Measurements from ENCODE around the gene ZNF202. TPM values are rescaled to one million over a fixed set of nuclear protein-coding genes. Genes with fewer than 3 reads are reported as not detected.

The ZNF202 gene
- total RNA-seq, result 10 to 100 TPM in 1 of 4 donors, 1 to 10 TPM in 3; 5.5 to 13.8 (median 7.7) TPM
- polyA plus RNA-seq, result 10 to 100 TPM in 2 of 3 donors, 1 to 10 TPM in 1; 5.9 to 11.9 (median 10.7) TPM
- long read RNA-seq, donor 1, partial matches to known transcripts, result 1 of 14 reads
- long read RNA-seq, donor 1, other reads (novel, unspliced or antisense), result 12 of 14 reads
- long read RNA-seq, donor 2, partial matches to known transcripts, result 0 of 19 reads
- long read RNA-seq, donor 2, other reads (novel, unspliced or antisense), result 18 of 19 reads

GRCh38 chr11:123741159-123742030 is at the start of gene ZNF202:
ZNF202 (minus strand) TSS chr11:123741660; CDS start chr11:123730888, 10,772 bp downstream.
- ATAC-seq (peak; percentile 98 to 99 (median 99)), DNase-seq (peak; percentile 92 to 96)
- Histone ChIP-seq H3K27me3 (ENCODE audit: insufficient read depth in 3 of 3, low read length in 2 of 3) (no peaks in the 10 kb centered on the region), H3K9me3 (no peaks in the 10 kb centered on the region), H3K4me3 (peak within 1 kb of the TSS; percentile 98), H3K4me1 (peaks cover 22% of the 10 kb centered on the region), H3K36me3 (ENCODE audit: insufficient read depth in 1 of 2, low read depth in 1 of 2) (peaks cover 0 to 35% of the 10 kb centered on the region in 2 donors), H3K27ac (peak within 1 kb of the TSS; percentile 89)
- WGBS, 3 donors, result 0 to 1% (median 0%) methylated on average over 44 to 67 of the region's 67 CpGs
- peak; percentile 11 for TF ChIP-seq CTCF (IDR thresholded peaks at IDR 0.05)
- intact Hi-C loops (cut with DNase I), result no loop called here

GRCh38 chr11:123783536-123783935 is 42.1 kb upstream of the ZNF202 start:
- Histone ChIP-seq H3K9me3 (no peaks in the 10 kb centered on the region), H3K27me3 (ENCODE audit: insufficient read depth in 3 of 3, low read length in 2 of 3) (no peaks in the 10 kb centered on the region), H3K27ac (no peak overlapping the region), H3K4me3 (no peak overlapping the region), H3K4me1 (no peaks in the 10 kb centered on the region), H3K36me3 (ENCODE audit: insufficient read depth in 1 of 2, low read depth in 1 of 2) (no peaks in the 10 kb centered on the region)
- ATAC-seq, result no peak
- no peak for TF ChIP-seq CTCF (IDR thresholded peaks at IDR 0.05)
- no peak for DNase-seq
- intact Hi-C loops (cut with DNase I), result no loop called here
- WGBS, 3 donors, result 36 to 68% (median 49%) methylated on average over 1 of the region's 1 CpG

- H3K9me3 ChIP-seq, result no peaks in the 10 kb centered on the region
- ATAC-seq (no peak), DNase-seq (no peak)
- no peaks in the 10 kb centered on the region for H3K4me1 ChIP-seq
- H3K27ac ChIP-seq, result no peak overlapping the region
- intact Hi-C loops (cut with DNase I), result no loop called here
- H3K27me3 ChIP-seq (ENCODE audit: insufficient read depth in 3 of 3, low read length in 2 of 3), result no peaks in the 10 kb centered on the region
- no peak for TF ChIP-seq CTCF (IDR thresholded peaks at IDR 0.05)
- no peaks in the 10 kb centered on the region for H3K36me3 ChIP-seq (ENCODE audit: insufficient read depth in 1 of 2, low read depth in 1 of 2)
- no peak overlapping the region for H3K4me3 ChIP-seq
- 13 to 30% (median 24%) methylated on average over 1 of the region's 1 CpG for WGBS, 3 donors
These were observed 37.1 kb upstream of the ZNF202 start for GRCh38 chr11:123778511-123778910.

GRCh38 chr11:123775715-123776549 is 34.5 kb upstream of the ZNF202 start:
- Histone ChIP-seq H3K4me1 (no peaks in the 10 kb centered on the region), H3K27ac (no peak overlapping the region), H3K9me3 (no peaks in the 10 kb centered on the region), H3K4me3 (no peak overlapping the region), H3K27me3 (ENCODE audit: insufficient read depth in 3 of 3, low read length in 2 of 3) (no peaks in the 10 kb centered on the region), H3K36me3 (ENCODE audit: insufficient read depth in 1 of 2, low read depth in 1 of 2) (no peaks in the 10 kb centered on the region)
- intact Hi-C loops (cut with DNase I), result no loop called here
- no peak for DNase-seq
- TF ChIP-seq CTCF (IDR thresholded peaks at IDR 0.05), result no peak
- 48 to 49% (median 48%) methylated on average over 4 of the region's 4 CpGs for WGBS, 3 donors
- no peak for ATAC-seq

Measured in psoas muscle (tissue), 8 donors.